GM18519 (cell line): ENCODE data around the gene PCDHGC3.

Source experiments
- ATAC-seq: cut with Tn5 transposase; IDR thresholded peaks from one replicate; pipeline ENCODE4 v1.9.1; 2021; ENCODE audit warnings: mild to moderate bottlenecking, moderate library complexity; ENCODE audit not compliant: unreplicated experiment, low FRiP score

PCDHGC3 gene

GRCh38 chr5:141519605-141520565 is 44.1 kb downstream of the PCDHGC3 start:
- ATAC-seq: no peak

- no peak for ATAC-seq
Measured at GRCh38 chr5:141521244-141521781, 45.5 kb downstream of the PCDHGC3 start.

DNA sequence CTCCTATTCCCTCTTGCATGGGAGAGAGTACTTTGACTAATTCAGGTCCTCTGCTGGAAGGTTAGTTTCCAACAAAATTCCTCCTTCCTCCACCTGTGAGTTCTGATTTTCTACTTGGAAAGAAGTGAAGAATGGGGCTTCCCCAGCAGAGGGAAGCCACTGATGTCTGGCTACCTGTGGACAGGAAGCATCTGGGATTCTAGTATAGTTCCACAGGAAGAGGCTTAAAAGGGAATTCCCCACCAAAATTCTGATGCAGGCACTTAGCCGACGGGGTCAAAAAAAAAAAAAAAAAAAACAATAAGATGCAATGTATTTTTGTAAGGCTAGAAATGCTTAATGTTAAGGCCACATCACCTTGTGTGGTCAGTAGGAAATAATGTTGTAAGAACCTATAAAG is 46.5 kb downstream of the PCDHGC3 start:
- no peak for ATAC-seq

- ATAC-seq: no peak
Measured at GRCh38 chr5:141523991-141524390, 48.2 kb downstream of the PCDHGC3 start.

GRCh38 chr5:141524604-141525597 is 49.1 kb downstream of the PCDHGC3 start:
- peak; percentile 32 for ATAC-seq

- ATAC-seq: no peak
Measured at GRCh38 chr5:141525653-141526052, 49.9 kb downstream of the PCDHGC3 start.

GRCh38 chr5:141527426-141527825 is 51.7 kb downstream of the PCDHGC3 start:
- no peak for ATAC-seq
